OCI-LY3 (cell line): Measurements from ENCODE around the gene SSR4.

Experiments used
- EZH2phosphoT487 ChIP-seq: fragments of 200-600 bp; shearing (Covaris generic); IDR thresholded peaks from 2 replicates; pipeline ENCODE4 v1.6.1; 2018; ENCODE audit warnings: antibody characterized with exemption, mixed run types, low read depth
- TF ChIP-seq, protein P1 (sequence below): fragments of 200-600, 300-600 bp; sonication (generic); IDR thresholded peaks from 2 replicates; pipeline ENCODE4 v1.5.1; 2014; ENCODE audit warnings: antibody characterized with exemption, low read length, low read depth

DNA sequence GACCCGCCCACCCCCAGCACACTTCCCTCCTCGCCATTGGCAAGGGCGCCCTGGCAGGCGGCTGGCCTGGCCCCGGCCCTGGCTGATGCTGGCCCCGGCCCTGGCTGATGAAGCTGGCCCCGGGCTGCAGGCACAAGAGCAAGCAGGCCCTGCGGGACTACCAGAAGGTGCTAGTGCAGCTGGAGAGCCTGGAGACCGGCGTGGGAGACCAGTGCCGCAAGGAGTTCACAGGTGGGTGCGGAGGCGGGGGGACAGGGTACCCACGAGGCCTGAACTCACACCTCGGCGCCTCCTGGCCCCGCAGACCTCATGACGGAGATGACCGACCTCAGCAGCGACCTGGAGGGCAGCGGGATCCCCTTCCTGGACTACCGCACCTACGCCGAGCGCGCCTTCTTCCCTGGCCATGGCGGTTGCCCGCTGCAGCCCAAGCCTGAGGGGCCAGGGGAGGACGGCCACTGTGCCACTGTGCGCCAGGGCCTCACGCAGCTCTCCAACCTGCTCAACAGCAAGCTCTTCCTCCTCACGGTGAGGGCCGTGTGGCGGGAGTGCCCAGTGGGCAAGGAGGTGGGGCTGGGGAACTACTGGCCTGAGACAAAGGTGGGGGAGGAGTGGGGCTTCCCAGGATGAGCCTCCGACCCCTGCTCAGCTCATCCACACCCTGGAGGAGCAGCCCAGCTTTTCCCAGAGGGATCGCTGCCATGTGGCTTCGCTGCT lies 19.7 kb upstream of the SSR4 start:
- TF ChIP-seq, protein P1, sequence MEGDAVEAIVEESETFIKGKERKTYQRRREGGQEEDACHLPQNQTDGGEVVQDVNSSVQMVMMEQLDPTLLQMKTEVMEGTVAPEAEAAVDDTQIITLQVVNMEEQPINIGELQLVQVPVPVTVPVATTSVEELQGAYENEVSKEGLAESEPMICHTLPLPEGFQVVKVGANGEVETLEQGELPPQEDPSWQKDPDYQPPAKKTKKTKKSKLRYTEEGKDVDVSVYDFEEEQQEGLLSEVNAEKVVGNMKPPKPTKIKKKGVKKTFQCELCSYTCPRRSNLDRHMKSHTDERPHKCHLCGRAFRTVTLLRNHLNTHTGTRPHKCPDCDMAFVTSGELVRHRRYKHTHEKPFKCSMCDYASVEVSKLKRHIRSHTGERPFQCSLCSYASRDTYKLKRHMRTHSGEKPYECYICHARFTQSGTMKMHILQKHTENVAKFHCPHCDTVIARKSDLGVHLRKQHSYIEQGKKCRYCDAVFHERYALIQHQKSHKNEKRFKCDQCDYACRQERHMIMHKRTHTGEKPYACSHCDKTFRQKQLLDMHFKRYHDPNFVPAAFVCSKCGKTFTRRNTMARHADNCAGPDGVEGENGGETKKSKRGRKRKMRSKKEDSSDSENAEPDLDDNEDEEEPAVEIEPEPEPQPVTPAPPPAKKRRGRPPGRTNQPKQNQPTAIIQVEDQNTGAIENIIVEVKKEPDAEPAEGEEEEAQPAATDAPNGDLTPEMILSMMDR = no peak
- no peak for TF ChIP-seq EZH2phosphoT487
